Heart right ventricle (tissue), 16 donors: ENCODE data around the gene KIF16B. TPM values are rescaled to one million over a fixed set of nuclear protein-coding genes. Genes with fewer than 3 reads are reported as not detected.

Experiments
- ATAC-seq, 8 donors: fragments of 200-7000 bp; cut with Tn5 transposase; one replicate each; pipeline ENCODE4 v1.9.1; 2020; ENCODE audit warnings: mild to moderate bottlenecking in 8 of 8, moderate library complexity in 8 of 8, moderate number of reproducible peaks in 1 of 8
- DNase-seq, 2 donors: peaks; one replicate each; pipeline ENCODE4 v3.0.0-alpha.2; 2020
- H3K27ac ChIP-seq, 10 donors: fragments of 200-600 bp; sonication (generic) in 2 of 10; one replicate each; pipeline versions ENCODE4 v1.5.0 to v1.8.0; 2020 to 2022; ENCODE audit warnings: mild to moderate bottlenecking in 3 of 10
- H3K27me3 ChIP-seq, 7 donors: fragments of 200-600 bp; one replicate each; pipeline ENCODE4 v1.8.0; 2021 to 2022; ENCODE audit warnings: mild to moderate bottlenecking in 2 of 7
- H3K36me3 ChIP-seq, 9 donors: fragments of 200-600 bp; sonication (generic) in 1 of 9; one replicate each; pipeline versions ENCODE4 v1.5.0 to v1.8.0; 2020 to 2022; ENCODE audit warnings: mild to moderate bottlenecking in 2 of 9
- H3K4me1 ChIP-seq, 9 donors: fragments of 200-600 bp; sonication (generic) in 1 of 9; one replicate each; pipeline versions ENCODE4 v1.5.0 to v1.8.0; 2020 to 2022; ENCODE audit warnings: mild to moderate bottlenecking in 4 of 9
- H3K4me3 ChIP-seq, 10 donors: fragments of 200-600 bp; sonication (generic) in 2 of 10; one replicate each; pipeline versions ENCODE4 v1.5.0 to v1.8.0; 2020 to 2022; ENCODE audit warnings: mild to moderate bottlenecking in 7 of 10, moderate library complexity in 2 of 10
- H3K9me3 ChIP-seq, 11 donors: fragments of 200-600 bp in 10 of 11; sonication (generic) in 2 of 11; one replicate each; pipeline versions ENCODE4 v1.5.0 to v1.8.0; 2013 to 2022; ENCODE audit warnings: mild to moderate bottlenecking in 2 of 11, control low read depth in 1 of 11, moderate library complexity in 1 of 11
- CTCF ChIP-seq, 9 donors: fragments of 200-600 bp; sonication (generic) in 2 of 9; IDR thresholded peaks; one replicate each; pipeline versions ENCODE4 v1.5.0 to v1.8.0; 2021 to 2022; ENCODE audit warnings: antibody characterized with exemption in 9 of 9, mild to moderate bottlenecking in 5 of 9, moderate library complexity in 1 of 9
- WGBS, 2 donors: extraction: QIAGEN DNeasy Blood & Tissue Kit; methylation state at CpG; one replicate each; pipeline ENCODE4 v1.1.7; 2013; ENCODE audit warnings: inconsistent platforms in 1 of 2; 5-methylcytosine and 5-hydroxymethylcytosine counted together
- intact Hi-C, 10 donors: fragments of 100-400 bp; cut with DNase I; formaldehyde crosslinking; loops; one replicate each; pipeline versions ENCODE4 v1.11.1 to v1.14.2; 2022
- polyA plus RNA-seq, 2 donors: library from polyadenylated mRNA; stranded (reverse); fragments of 200-250 nt; gene quantifications; one replicate each; pipeline ENCODE4 v1.2.3, GENCODE V29; 2013
- total RNA-seq, 10 donors: library from RNA; stranded (reverse); fragmentation: NEBNext Ultra II Directional in 3 of 10; extraction: Animal tissue kit (Norgen Biotek cat#: 25700) in 3 of 10; gene quantifications; one replicate each; pipeline versions ENCODE4 v1.2.1 to v1.2.4, GENCODE V29; 2021 to 2023
- donor health status: Arrhythmogenic right ventricular cardiomyopathy.
- donor health status: ischemic (EF 13 %, LVEDD 7.1; RV severe dilation, severe dysfunction).
- donor health status: healthy with polysubstance abuse.
- donor health status: DM: no; HTN: yes; CAD: no.
- donor health status: DM: no; HTN: no; CAD: no.
- donor health status: ischemic (EF 25% LVEDD 6.9; RV normal size, moderate dysfunction).
- donor health status: ischemic (EF 25% LVEDD 5.7; RV mildly dilated, moderate dysfunction).
- donor health status: healthy.
- donor health status: DM: yes; HTN: yes; CAD: no.
- donor health status: Ischemic cardiomyopathy.
- donor health status: ischemic (EF 35%, LVEDD 5.7; RV mildly dilated, moderate dysfunction).
- donor health status: nonischemic (EF 11% LVEDD 7.7; RV severe dilation, severe dysfunction).
- donor health status: DM: yes; HTN: yes; CAD: no.
- donor health status: PGD.
- donor health status: ischemic (EF 29% LVEDD 5.4; RV normal size, mild dysfunction).
- donor health status: nonischemic (EF 23%, LVEDD 6.1; RV moderate dilation, normal function).

KIF16B gene
- total and polyA plus RNA-seq, 12 donors: 9.7 to 22.5 (median 17.9) TPM

DNA sequence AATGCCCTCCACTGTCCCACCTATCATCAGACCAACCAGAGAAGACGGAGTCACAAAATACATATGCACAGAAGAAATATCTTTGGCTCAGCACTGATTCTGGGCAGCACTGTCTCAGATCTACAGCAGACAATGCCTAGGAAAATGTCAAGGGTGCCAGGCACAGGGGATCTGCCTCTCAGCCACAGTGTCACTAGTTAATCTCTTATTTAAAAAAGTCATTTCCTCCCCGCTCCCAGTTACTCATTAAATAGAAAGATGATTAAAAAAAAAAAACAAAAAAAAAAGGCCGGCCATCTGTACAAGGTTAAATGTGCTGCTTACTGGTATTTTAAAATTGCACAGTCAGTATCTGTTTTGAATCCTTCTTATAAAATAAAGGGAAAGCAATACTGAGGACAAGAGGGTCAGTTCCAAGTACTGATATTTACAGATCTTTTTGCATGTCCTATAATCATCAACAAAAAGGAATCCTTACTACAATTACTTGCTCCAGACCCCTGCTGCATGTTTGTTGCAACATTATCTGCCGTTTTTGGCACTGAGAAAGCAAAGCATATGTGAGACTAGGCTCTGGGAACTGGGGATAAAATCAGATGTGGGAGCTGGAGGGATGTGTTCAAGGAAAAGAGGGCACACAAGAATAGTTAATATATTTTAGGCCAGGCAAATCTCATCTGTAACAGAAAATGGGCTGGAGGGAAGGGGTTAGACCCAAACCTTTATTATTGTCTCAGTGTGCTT lies 299.3 kb downstream of the KIF16B start:
- ATAC-seq (no peak), DNase-seq (no peak)
- Histone ChIP-seq H3K4me3 (no peak overlapping the region), H3K9me3 (no peaks in the 10 kb centered on the region), H3K27ac (no peak overlapping the region), H3K36me3 (peaks cover 0 to 24% (median 5%) of the 10 kb centered on the region in 9 donors), H3K4me1 (no peaks in the 10 kb centered on the region), H3K27me3 (no peaks in the 10 kb centered on the region)
- intact Hi-C loops: no loop called here
- 70 to 81% methylated on average over 4 of the region's 4 CpGs for WGBS, 2 donors
- TF ChIP-seq CTCF (IDR thresholded peaks at IDR 0.05): no peak

DNA sequence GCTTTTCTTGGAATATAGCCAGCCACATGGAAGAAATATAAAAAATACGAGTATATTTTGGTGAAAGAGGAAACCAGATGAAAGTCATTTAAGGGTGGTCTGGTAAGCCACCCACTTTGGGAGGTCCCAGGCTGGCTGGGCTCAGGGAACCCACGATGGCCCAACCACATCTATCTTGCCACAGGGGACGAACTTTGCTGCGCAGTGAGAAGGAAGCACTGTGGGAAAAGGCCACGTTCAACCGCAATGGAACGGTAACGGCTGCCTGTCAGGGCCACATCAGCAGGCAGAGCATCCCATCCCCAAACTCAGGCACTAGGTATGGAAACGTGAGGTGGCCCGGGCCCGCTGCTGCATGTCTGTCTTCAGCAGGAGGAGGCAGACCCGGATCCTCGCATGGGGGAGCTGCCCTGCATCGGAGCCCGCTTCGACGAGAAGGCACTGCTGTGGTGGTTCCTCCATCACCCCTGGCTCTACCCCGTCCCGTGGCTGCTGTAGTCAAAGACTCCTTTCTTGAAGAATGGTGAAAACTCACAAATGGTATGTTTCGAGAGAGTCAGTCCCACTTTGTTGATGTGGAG lies 300.4 kb downstream of the KIF16B start:
- H3K36me3 ChIP-seq: peaks cover 0 to 24% (median 5%) of the 10 kb centered on the region in 9 donors
- 92 to 93% methylated on average over 20 of the region's 20 CpGs for WGBS, 2 donors
- no peak overlapping the region for H3K27ac ChIP-seq
- H3K4me1 ChIP-seq: no peaks in the 10 kb centered on the region
- H3K9me3 ChIP-seq: no peaks in the 10 kb centered on the region
- no peaks in the 10 kb centered on the region for H3K27me3 ChIP-seq
- intact Hi-C loops: no loop called here
- no peak for TF ChIP-seq CTCF (IDR thresholded peaks at IDR 0.05)
- no peak for DNase-seq
- ATAC-seq: no peak
- no peak overlapping the region for H3K4me3 ChIP-seq

DNA sequence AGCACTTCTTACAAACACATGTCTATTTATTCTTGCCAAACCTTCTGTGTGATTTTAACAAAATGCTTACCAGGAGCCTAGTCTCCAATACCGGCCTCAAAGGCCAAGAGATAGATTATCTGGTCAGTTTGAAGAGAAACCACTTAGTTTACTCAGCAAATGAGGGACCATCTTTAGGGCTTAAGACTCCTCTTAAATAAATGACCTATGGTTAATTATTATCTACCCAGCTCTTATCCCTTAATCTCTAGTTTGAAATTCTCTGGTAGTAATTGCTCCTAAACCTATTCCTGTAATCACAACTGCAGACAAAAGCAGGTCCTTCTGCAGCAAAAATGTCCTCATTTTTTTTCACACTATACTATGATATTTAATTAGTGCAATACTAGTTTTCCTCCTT lies 301.8 kb downstream of the KIF16B start:
- WGBS, 2 donors: 96 to 97% methylated on average over 1 of the region's 1 CpG
- Histone ChIP-seq H3K4me1 (no peaks in the 10 kb centered on the region), H3K36me3 (peaks cover 0 to 24% (median 5%) of the 10 kb centered on the region in 9 donors), H3K9me3 (peaks cover 0 to 11% (median 4%) of the 10 kb centered on the region in 11 donors), H3K27ac (no peak overlapping the region), H3K27me3 (no peaks in the 10 kb centered on the region), H3K4me3 (no peak overlapping the region)
- ATAC-seq (no peak), DNase-seq (no peak)
- intact Hi-C loops: no loop called here
- no peak for TF ChIP-seq CTCF (IDR thresholded peaks at IDR 0.05)

DNA sequence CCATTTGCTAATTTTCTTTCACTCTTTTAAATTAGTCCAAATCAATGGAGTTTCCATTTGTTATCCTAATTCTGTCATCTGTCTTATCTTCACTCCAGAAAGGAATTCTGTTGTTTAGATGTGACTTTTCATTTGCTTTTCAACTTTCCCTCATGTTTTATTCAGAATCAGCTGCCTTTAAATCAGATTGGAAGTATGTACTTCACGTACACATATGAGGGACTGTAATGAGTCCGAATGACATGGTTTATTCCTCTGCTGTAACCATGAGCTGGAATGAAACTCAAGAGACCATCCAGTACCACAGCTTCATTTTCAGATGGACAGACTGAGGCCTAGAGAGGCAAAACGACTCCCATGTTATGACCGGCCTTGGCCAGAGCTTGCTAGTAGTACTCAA lies 302.3 kb downstream of the KIF16B start:
- Histone ChIP-seq H3K27me3 (no peaks in the 10 kb centered on the region), H3K4me1 (no peaks in the 10 kb centered on the region), H3K36me3 (peaks cover 0 to 24% (median 5%) of the 10 kb centered on the region in 9 donors), H3K9me3 (peaks cover 0 to 15% (median 8%) of the 10 kb centered on the region in 11 donors), H3K4me3 (no peak overlapping the region), H3K27ac (no peak overlapping the region)
- TF ChIP-seq CTCF (IDR thresholded peaks at IDR 0.05): no peak
- no peak for ATAC-seq
- WGBS, 2 donors: 95 to 97% methylated on average over 4 of the region's 4 CpGs
- no peak for DNase-seq
- intact Hi-C loops: no loop called here
